T-helper 9 cell (primary cell): ENCODE results near the gene PPIP5K2.

ENCODE experiments used
- DNase-seq: peaks from one replicate; pipeline ENCODE4 v3.0.0-alpha.2; 2020

PPIP5K2 gene

GRCh38 chr5:103249068-103249467, 129.0 kb downstream of the PPIP5K2 start:
- DNase-seq, result no peak

- no peak for DNase-seq
These were observed 134.8 kb downstream of the PPIP5K2 start for GRCh38 chr5:103254921-103255320.

GRCh38 chr5:103255691-103256090, 135.6 kb downstream of the PPIP5K2 start:
- no peak for DNase-seq

- no peak for DNase-seq
These were observed 136.1 kb downstream of the PPIP5K2 start for GRCh38 chr5:103256178-103256577.

GRCh38 chr5:103258368-103258956, 138.4 kb downstream of the PPIP5K2 start, which contains the start of gene MACIR:
Gene MACIR (plus strand): TSS chr5:103258763. CDS start chr5:103275920, 17,157 bp downstream.
- DNase-seq, result peak; percentile 93

- peak; percentile 51 for DNase-seq
These were observed 139.0 kb downstream of the PPIP5K2 start for GRCh38 chr5:103258957-103259704.

- DNase-seq, result no peak
These were observed 139.7 kb downstream of the PPIP5K2 start for GRCh38 chr5:103259705-103260355.

GRCh38 chr5:103260951-103261350, 140.8 kb downstream of the PPIP5K2 start:
- DNase-seq, result no peak
